GM11168 (cell line): ENCODE measurements around the gene NLK.
"Not testable (repeated sequence)": the region's sequence is repeated elsewhere in the genome, so short reads cannot be mapped to it uniquely, and the experiment has no call there.

Experiments
- in situ Hi-C: fragments of 300-500 bp; cut with MboI; formaldehyde crosslinking; loops from one replicate; pipeline ENCODE4 v1.12.0; 2022; ENCODE audit warnings: low sequenced_read_pairs; ENCODE audit not compliant: unreplicated experiment

NLK gene

GRCh38 chr17:28042657-28042720 is at the start of gene NLK:
Gene NLK (plus strand): TSS chr17:28042677. CDS start chr17:28042874, 197 bp downstream.
- in situ Hi-C loops, result no loop called here

- in situ Hi-C loops, result no loop called here
These were observed 49.2 kb upstream of the NLK start for GRCh38 chr17:27993161-27993695.

- in situ Hi-C loops, result no loop called here
These were observed 48.7 kb upstream of the NLK start for GRCh38 chr17:27993723-27994310.

- in situ Hi-C loops, result no loop called here
These were observed 47.9 kb upstream of the NLK start for GRCh38 chr17:27994586-27994985.

GRCh38 chr17:27995554-27995953 is 46.9 kb upstream of the NLK start:
- in situ Hi-C loops, result no loop called here

GRCh38 chr17:27996202-27997043 is 46.1 kb upstream of the NLK start:
- in situ Hi-C loops, result no loop called here

- in situ Hi-C loops, result no loop called here
These were observed 45.5 kb upstream of the NLK start for GRCh38 chr17:27997044-27997401.

GRCh38 chr17:27997522-27997921 is 45.0 kb upstream of the NLK start:
- in situ Hi-C loops, result no loop called here

GRCh38 chr17:28001149-28001548 is 41.3 kb upstream of the NLK start:
- in situ Hi-C loops, result no loop called here

GRCh38 chr17:28004344-28004743 is 38.1 kb upstream of the NLK start:
- in situ Hi-C loops, result no loop called here

- in situ Hi-C loops, result not testable (repeated sequence)
These were observed 34.6 kb upstream of the NLK start for GRCh38 chr17:28007925-28008324.

- in situ Hi-C loops, result no loop called here
These were observed 34.0 kb upstream of the NLK start for GRCh38 chr17:28008513-28008912.

- in situ Hi-C loops, result no loop called here
These were observed 32.1 kb upstream of the NLK start for GRCh38 chr17:28010406-28010805.

GRCh38 chr17:28018439-28019070 is 23.9 kb upstream of the NLK start:
- in situ Hi-C loops, result no loop called here

GRCh38 chr17:28020515-28020914 is 22.0 kb upstream of the NLK start:
- in situ Hi-C loops, result no loop called here

- in situ Hi-C loops, result no loop called here
These were observed 13.4 kb upstream of the NLK start for GRCh38 chr17:28029044-28029443.

GRCh38 chr17:28030386-28030785 is 12.1 kb upstream of the NLK start:
- in situ Hi-C loops, result no loop called here

- in situ Hi-C loops, result no loop called here
These were observed 11.3 kb upstream of the NLK start for GRCh38 chr17:28031174-28031573.

GRCh38 chr17:28033972-28034714 is 8.3 kb upstream of the NLK start:
- in situ Hi-C loops, result no loop called here

GRCh38 chr17:28035452-28035851 is 7.0 kb upstream of the NLK start:
- in situ Hi-C loops, result not testable (repeated sequence)

- in situ Hi-C loops, result not testable (repeated sequence)
These were observed 6.6 kb upstream of the NLK start for GRCh38 chr17:28035884-28036283.
